CD4-positive, alpha-beta T cell treated with Interleukin-6 at 100 ng/mL for 8 hours (primary cell): ENCODE results near the gene ZFYVE27.

Source experiments
- DNase-seq: peaks from one replicate; pipeline ENCODE4 v3.0.0-alpha.2; 2020; ENCODE audit warnings: mixed read lengths, low spot score

The ZFYVE27 gene

GRCh38 chr10:97744405-97745035 lies 7.6 kb downstream of the ZFYVE27 start:
- no peak for DNase-seq

- no peak for DNase-seq
Measured at GRCh38 chr10:97747573-97747972, 10.6 kb downstream of the ZFYVE27 start.

GRCh38 chr10:97748116-97748515 lies 11.2 kb downstream of the ZFYVE27 start:
- DNase-seq = no peak

GRCh38 chr10:97752956-97753355 lies 16.0 kb downstream of the ZFYVE27 start:
- no peak for DNase-seq

GRCh38 chr10:97754726-97755125 lies 17.8 kb downstream of the ZFYVE27 start:
- no peak for DNase-seq

- no peak for DNase-seq
Measured at GRCh38 chr10:97755718-97756117, 18.8 kb downstream of the ZFYVE27 start.

- no peak for DNase-seq
Measured at GRCh38 chr10:97757471-97757870, 20.5 kb downstream of the ZFYVE27 start.

- DNase-seq = peak; percentile 32
Measured at GRCh38 chr10:97759158-97759887, 22.4 kb downstream of the ZFYVE27 start.

- DNase-seq = no peak
Measured at GRCh38 chr10:97759946-97760345, 23.0 kb downstream of the ZFYVE27 start.

- DNase-seq = no peak
Measured at GRCh38 chr10:97760461-97761257, 23.7 kb downstream of the ZFYVE27 start.

GRCh38 chr10:97761331-97761865 lies 24.5 kb downstream of the ZFYVE27 start:
- no peak for DNase-seq

GRCh38 chr10:97762056-97762455 lies 25.1 kb downstream of the ZFYVE27 start:
- DNase-seq = no peak

GRCh38 chr10:97762816-97763215 lies 25.9 kb downstream of the ZFYVE27 start:
- DNase-seq = no peak

- DNase-seq = no peak
Measured at GRCh38 chr10:97763411-97763810, 26.5 kb downstream of the ZFYVE27 start.

- DNase-seq = no peak
Measured at GRCh38 chr10:97763947-97764346, 27.0 kb downstream of the ZFYVE27 start.

GRCh38 chr10:97764519-97764931 lies 27.6 kb downstream of the ZFYVE27 start:
- no peak for DNase-seq

- no peak for DNase-seq
Measured at GRCh38 chr10:97765201-97765600, 28.3 kb downstream of the ZFYVE27 start.

GRCh38 chr10:97766106-97766810 lies 29.3 kb downstream of the ZFYVE27 start:
- no peak for DNase-seq

- DNase-seq = no peak
Measured at GRCh38 chr10:97766996-97767924, 30.3 kb downstream of the ZFYVE27 start.

GRCh38 chr10:97768322-97769315 lies 31.7 kb downstream of the ZFYVE27 start:
- no peak for DNase-seq
